Activated B cell treated with CpG ODN at 0.5 μM for 24 hours (primary cell): ENCODE results near the gene CENPW. TPM values are rescaled to one million over a fixed set of nuclear protein-coding genes. Genes with fewer than 3 reads are reported as not detected.

ENCODE experiments used
- ATAC-seq: fragments of 200-7000 bp; cut with Tn5 transposase; one replicate; pipeline ENCODE4 v1.10.0; 2021; ENCODE audit warnings: low read depth, mild to moderate bottlenecking, moderate library complexity
- CTCF ChIA-PET: fragments of 350-600 bp; sonication (Branson Sonifier 250); formaldehyde crosslinking; loops from one replicate; lab custom pipeline; 2021; ENCODE audit warnings: antibody characterized with exemption; lab: Charles Lee
- POLR2A ChIA-PET: fragments of 350-600 bp; sonication (Branson Sonifier 250); formaldehyde crosslinking; loops from one replicate; lab custom pipeline; 2021; ENCODE audit warnings: antibody characterized with exemption; lab: Charles Lee
- DNase-seq: peaks from one replicate; pipeline ENCODE4 v3.0.0; 2022
- H3K27ac Mint-ChIP-seq: one replicate; pipeline ENCODE4 v1.8.0; 2020; ENCODE audit warnings: mixed read lengths
- H3K27me3 Mint-ChIP-seq: one replicate; pipeline ENCODE4 v1.8.0; 2021; ENCODE audit warnings: mixed read lengths
- H3K36me3 Mint-ChIP-seq: one replicate; pipeline ENCODE4 v1.8.0; 2021; ENCODE audit warnings: low read depth, mixed read lengths
- H3K4me1 Mint-ChIP-seq: one replicate; pipeline ENCODE4 v1.8.0; 2021; ENCODE audit warnings: mixed read lengths
- H3K4me3 Mint-ChIP-seq: one replicate; pipeline ENCODE4 v1.8.0; 2020; ENCODE audit warnings: mild to moderate bottlenecking, mixed read lengths
- H3K9me3 Mint-ChIP-seq: one replicate; pipeline ENCODE4 v1.8.0; 2020; ENCODE audit warnings: mixed read lengths
- intact Hi-C: fragments of 100-400 bp; cut with micrococcal nuclease; formaldehyde crosslinking; loops from one replicate; pipeline ENCODE4 v1.15.1; 2024
- total RNA-seq: library from RNA; stranded (reverse); gene quantifications from 2 replicates; pipeline ENCODE4 v1.2.3, GENCODE V29; 2022
- TF ChIP-seq, protein P1 (sequence below): fragments of 200-600 bp; IDR thresholded peaks from one replicate; pipeline ENCODE4 v1.8.0; 2022; ENCODE audit warnings: antibody characterized with exemption, mild to moderate bottlenecking

CENPW gene
- total RNA-seq, 1 donor from 2014 or later, result 5.2 TPM

- no peaks in the 10 kb centered on the region for H3K36me3 Mint-ChIP-seq
- no peak overlapping the region for H3K27ac Mint-ChIP-seq
- no peaks in the 10 kb centered on the region for H3K27me3 Mint-ChIP-seq
- no peaks in the 10 kb centered on the region for H3K9me3 Mint-ChIP-seq
- ChIA-PET CTCF (no interaction called here), POLR2A (no interaction called here)
- no peak for ATAC-seq
- H3K4me3 Mint-ChIP-seq, result no peak overlapping the region
- intact Hi-C loops, result no loop called here
- no peaks in the 10 kb centered on the region for H3K4me1 Mint-ChIP-seq
- DNase-seq, result no peak
- TF ChIP-seq, protein P1, sequence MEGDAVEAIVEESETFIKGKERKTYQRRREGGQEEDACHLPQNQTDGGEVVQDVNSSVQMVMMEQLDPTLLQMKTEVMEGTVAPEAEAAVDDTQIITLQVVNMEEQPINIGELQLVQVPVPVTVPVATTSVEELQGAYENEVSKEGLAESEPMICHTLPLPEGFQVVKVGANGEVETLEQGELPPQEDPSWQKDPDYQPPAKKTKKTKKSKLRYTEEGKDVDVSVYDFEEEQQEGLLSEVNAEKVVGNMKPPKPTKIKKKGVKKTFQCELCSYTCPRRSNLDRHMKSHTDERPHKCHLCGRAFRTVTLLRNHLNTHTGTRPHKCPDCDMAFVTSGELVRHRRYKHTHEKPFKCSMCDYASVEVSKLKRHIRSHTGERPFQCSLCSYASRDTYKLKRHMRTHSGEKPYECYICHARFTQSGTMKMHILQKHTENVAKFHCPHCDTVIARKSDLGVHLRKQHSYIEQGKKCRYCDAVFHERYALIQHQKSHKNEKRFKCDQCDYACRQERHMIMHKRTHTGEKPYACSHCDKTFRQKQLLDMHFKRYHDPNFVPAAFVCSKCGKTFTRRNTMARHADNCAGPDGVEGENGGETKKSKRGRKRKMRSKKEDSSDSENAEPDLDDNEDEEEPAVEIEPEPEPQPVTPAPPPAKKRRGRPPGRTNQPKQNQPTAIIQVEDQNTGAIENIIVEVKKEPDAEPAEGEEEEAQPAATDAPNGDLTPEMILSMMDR, result no peak
Observed at GRCh38 chr6:126307849-126308248, 32.1 kb upstream of the CENPW start.

- ChIA-PET POLR2A (no interaction called here), CTCF (no interaction called here)
- no peaks in the 10 kb centered on the region for H3K27me3 Mint-ChIP-seq
- intact Hi-C loops, result no loop called here
- H3K27ac Mint-ChIP-seq, result no peak overlapping the region
- H3K36me3 Mint-ChIP-seq, result no peaks in the 10 kb centered on the region
- ATAC-seq, result no peak
- no peaks in the 10 kb centered on the region for H3K4me1 Mint-ChIP-seq
- H3K9me3 Mint-ChIP-seq, result no peaks in the 10 kb centered on the region
- H3K4me3 Mint-ChIP-seq, result no peak overlapping the region
- DNase-seq, result no peak
- TF ChIP-seq, protein P1, result no peak
Observed at GRCh38 chr6:126308362-126308761, 31.6 kb upstream of the CENPW start.

GRCh38 chr6:126312013-126312665 is 27.8 kb upstream of the CENPW start:
- Mint-ChIP-seq H3K27ac (no peak overlapping the region), H3K36me3 (no peaks in the 10 kb centered on the region), H3K27me3 (no peaks in the 10 kb centered on the region), H3K4me1 (no peaks in the 10 kb centered on the region), H3K9me3 (no peaks in the 10 kb centered on the region), H3K4me3 (no peak overlapping the region)
- no peak for DNase-seq
- POLR2A ChIA-PET, result no interaction called here
- ATAC-seq, result no peak
- intact Hi-C loops, result no loop called here
- CTCF ChIA-PET, result no interaction called here
- TF ChIP-seq, protein P1, result no peak

GRCh38 chr6:126313941-126314340 is 26.0 kb upstream of the CENPW start:
- DNase-seq, result no peak
- no peak overlapping the region for H3K27ac Mint-ChIP-seq
- ChIA-PET CTCF (no interaction called here), POLR2A (no interaction called here)
- H3K4me3 Mint-ChIP-seq, result no peak overlapping the region
- no peaks in the 10 kb centered on the region for H3K27me3 Mint-ChIP-seq
- intact Hi-C loops, result no loop called here
- no peaks in the 10 kb centered on the region for H3K9me3 Mint-ChIP-seq
- ATAC-seq, result no peak
- no peaks in the 10 kb centered on the region for H3K4me1 Mint-ChIP-seq
- H3K36me3 Mint-ChIP-seq, result no peaks in the 10 kb centered on the region
- TF ChIP-seq, protein P1, result no peak

GRCh38 chr6:126318797-126319196 is 21.1 kb upstream of the CENPW start:
- no peak for ATAC-seq

More at GRCh38 chr6:126318797-126319196, 21.1 kb upstream of the CENPW start:
- H3K27me3 Mint-ChIP-seq, result no peaks in the 10 kb centered on the region
- TF ChIP-seq, protein P1, result no peak
- no peaks in the 10 kb centered on the region for H3K9me3 Mint-ChIP-seq
- H3K36me3 Mint-ChIP-seq, result no peaks in the 10 kb centered on the region
- no peak for DNase-seq
- CTCF ChIA-PET, result no interaction called here
- POLR2A ChIA-PET, result no interaction called here
- no peaks in the 10 kb centered on the region for H3K4me1 Mint-ChIP-seq
- H3K27ac Mint-ChIP-seq, result no peak overlapping the region
- H3K4me3 Mint-ChIP-seq, result no peak overlapping the region
- intact Hi-C loops, result no loop called here
